ENCODE results near the gene CADPS. TPM values are rescaled to one million over a fixed set of nuclear protein-coding genes. Genes with fewer than 3 reads are reported as not detected.

The CADPS gene
- total and polyA plus RNA-seq, 10 donors = 0.16 to 3.6 (median 0.40) TPM

- TF ChIP-seq POLR2AphosphoS5 (IDR thresholded peaks at IDR 0.05) = no peak
- TF ChIP-seq POLR2A (IDR thresholded peaks at IDR 0.05) = no peak
- TF ChIP-seq CTCF (IDR thresholded peaks at IDR 0.05 in 8 of 11, conservative IDR thresholded peaks at IDR 0.05 in 3 of 11) = no peak
- Histone ChIP-seq H3K4me3 (no peak overlapping the region), H3K27ac (no peak overlapping the region), H3K4me1 (peaks cover 0 to 35% (median 21%) of the 10 kb centered on the region in 6 donors), H3K9me3 (no peaks in the 10 kb centered on the region), H3K36me3 (no peaks in the 10 kb centered on the region), H3K27me3 (replicated peaks in 1 of 7) (peaks cover 9 to 100% (median 97%) of the 10 kb centered on the region in 7 donors)
- intact Hi-C loops (cut with DNase I; ENCODE audit: low total_unique reads) = no loop called here
- 19 to 24% (median 22%) methylated on average over 14 of the region's 14 CpGs for WGBS, 5 donors
- no peak for DNase-seq
Measured at GRCh38 chr3:62375655-62376453, 499.4 kb downstream of the CADPS start.

GRCh38 chr3:62374341-62375218, 500.6 kb downstream of the CADPS start:
- no peak for DNase-seq
- H3K4me3 ChIP-seq = peak overlapping the region in 4 of 8 donors; percentile 2 to 36 (median 8)
- H3K27ac ChIP-seq = no peak overlapping the region
- TF ChIP-seq POLR2A (IDR thresholded peaks at IDR 0.05) (no peak), POLR2AphosphoS5 (IDR thresholded peaks at IDR 0.05) (no peak), CTCF (IDR thresholded peaks at IDR 0.05 in 8 of 11, conservative IDR thresholded peaks at IDR 0.05 in 3 of 11) (no peak)
- intact Hi-C loops (cut with DNase I; ENCODE audit: low total_unique reads) = no loop called here
- 4 to 7% (median 6%) methylated on average over 30 of the region's 30 CpGs for WGBS, 5 donors
- H3K9me3 ChIP-seq = no peaks in the 10 kb centered on the region
- H3K36me3 ChIP-seq = no peaks in the 10 kb centered on the region
- H3K4me1 ChIP-seq = peaks cover 0 to 43% (median 24%) of the 10 kb centered on the region in 6 donors
- H3K27me3 ChIP-seq (replicated peaks in 1 of 7) = peaks cover 9 to 100% (median 97%) of the 10 kb centered on the region in 7 donors

GRCh38 chr3:62373714-62374333, 501.4 kb downstream of the CADPS start:
- 4 to 11% (median 4%) methylated on average over 36 to 47 of the region's 47 CpGs for WGBS, 5 donors
- Histone ChIP-seq H3K27me3 (replicated peaks in 1 of 7) (peaks cover 16 to 100% (median 97%) of the 10 kb centered on the region in 7 donors), H3K4me1 (peaks cover 0 to 51% (median 24%) of the 10 kb centered on the region in 6 donors), H3K36me3 (no peaks in the 10 kb centered on the region), H3K27ac (no peak overlapping the region), H3K9me3 (peaks cover 0 to 2% (median 0%) of the 10 kb centered on the region in 8 donors), H3K4me3 (peak overlapping the region in 4 of 8 donors; percentile 2 to 36 (median 8))
- no peak for DNase-seq
- intact Hi-C loops (cut with DNase I; ENCODE audit: low total_unique reads) = no loop called here
- TF ChIP-seq POLR2A (IDR thresholded peaks at IDR 0.05) (no peak), POLR2AphosphoS5 (IDR thresholded peaks at IDR 0.05) (no peak), CTCF (IDR thresholded peaks at IDR 0.05 in 8 of 11, conservative IDR thresholded peaks at IDR 0.05 in 3 of 11) (no peak)
